ENCODE results near the gene PPP2R3B.

- TF ChIP-seq ZNF274 (IDR thresholded peaks at IDR 0.05; ENCODE audit: low read depth, low read length): no peak
- TF ChIP-seq MAX (IDR thresholded peaks at IDR 0.05): no peak
- TF ChIP-seq CTCF (IDR thresholded peaks at IDR 0.05 in 2 of 3, conservative IDR thresholded peaks at IDR 0.05 in 1 of 3; ENCODE audit: borderline replicate concordance in 1 of 3, insufficient read depth in 1 of 3, low read depth in 2 of 3, low read length in 2 of 3): no peak
- no peak for TF ChIP-seq POLR2A (IDR thresholded peaks at IDR 0.05; ENCODE audit: borderline replicate concordance, extremely low read depth, insufficient read depth, insufficient read length)
- no peak for TF ChIP-seq EZH2 (IDR thresholded peaks at IDR 0.05)
- TF ChIP-seq POLR2AphosphoS5 (IDR thresholded peaks at IDR 0.05; ENCODE audit: low read depth, low read length): no peak
- TF ChIP-seq, protein P1, sequence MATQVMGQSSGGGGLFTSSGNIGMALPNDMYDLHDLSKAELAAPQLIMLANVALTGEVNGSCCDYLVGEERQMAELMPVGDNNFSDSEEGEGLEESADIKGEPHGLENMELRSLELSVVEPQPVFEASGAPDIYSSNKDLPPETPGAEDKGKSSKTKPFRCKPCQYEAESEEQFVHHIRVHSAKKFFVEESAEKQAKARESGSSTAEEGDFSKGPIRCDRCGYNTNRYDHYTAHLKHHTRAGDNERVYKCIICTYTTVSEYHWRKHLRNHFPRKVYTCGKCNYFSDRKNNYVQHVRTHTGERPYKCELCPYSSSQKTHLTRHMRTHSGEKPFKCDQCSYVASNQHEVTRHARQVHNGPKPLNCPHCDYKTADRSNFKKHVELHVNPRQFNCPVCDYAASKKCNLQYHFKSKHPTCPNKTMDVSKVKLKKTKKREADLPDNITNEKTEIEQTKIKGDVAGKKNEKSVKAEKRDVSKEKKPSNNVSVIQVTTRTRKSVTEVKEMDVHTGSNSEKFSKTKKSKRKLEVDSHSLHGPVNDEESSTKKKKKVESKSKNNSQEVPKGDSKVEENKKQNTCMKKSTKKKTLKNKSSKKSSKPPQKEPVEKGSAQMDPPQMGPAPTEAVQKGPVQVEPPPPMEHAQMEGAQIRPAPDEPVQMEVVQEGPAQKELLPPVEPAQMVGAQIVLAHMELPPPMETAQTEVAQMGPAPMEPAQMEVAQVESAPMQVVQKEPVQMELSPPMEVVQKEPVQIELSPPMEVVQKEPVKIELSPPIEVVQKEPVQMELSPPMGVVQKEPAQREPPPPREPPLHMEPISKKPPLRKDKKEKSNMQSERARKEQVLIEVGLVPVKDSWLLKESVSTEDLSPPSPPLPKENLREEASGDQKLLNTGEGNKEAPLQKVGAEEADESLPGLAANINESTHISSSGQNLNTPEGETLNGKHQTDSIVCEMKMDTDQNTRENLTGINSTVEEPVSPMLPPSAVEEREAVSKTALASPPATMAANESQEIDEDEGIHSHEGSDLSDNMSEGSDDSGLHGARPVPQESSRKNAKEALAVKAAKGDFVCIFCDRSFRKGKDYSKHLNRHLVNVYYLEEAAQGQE (IDR thresholded peaks at IDR 0.05; ENCODE audit: low read depth): no peak
- no peak for TF ChIP-seq EZH2phosphoT487 (IDR thresholded peaks at IDR 0.05; ENCODE audit: borderline replicate concordance)
- TF ChIP-seq SIN3A (IDR thresholded peaks at IDR 0.05; ENCODE audit: low read depth): no peak
- no peak for TF ChIP-seq SP1 (IDR thresholded peaks at IDR 0.05; ENCODE audit: low read depth)
- TF ChIP-seq ZFX (IDR thresholded peaks at IDR 0.05): no peak
- TF ChIP-seq RAD21 (IDR thresholded peaks at IDR 0.05; ENCODE audit: low read depth): no peak
- no peak for TF ChIP-seq EGR1 (IDR thresholded peaks at IDR 0.05; ENCODE audit: low read depth)
Measured at GRCh38 chrX:291411-291901, 95.3 kb downstream of the PPP2R3B start.

Data from HCT116 (cell line).